Activated CD4-positive, alpha-beta memory T cell treated with anti-CD3 and anti-CD28 coated beads for 36 hours (primary cell): Measurements from ENCODE around the gene CATSPERB. TPM values are rescaled to one million over a fixed set of nuclear protein-coding genes. Genes with fewer than 3 reads are reported as not detected.
"Not testable (repeated sequence)": the region's sequence is repeated elsewhere in the genome, so short reads cannot be mapped to it uniquely, and the experiment has no call there.

ENCODE experiments used
- CTCF ChIA-PET: fragments of 350-600 bp; sonication (Branson Sonifier 250); formaldehyde crosslinking; loops from one replicate; lab custom pipeline; 2021; ENCODE audit warnings: antibody characterized with exemption, inconsistent platforms; lab: Charles Lee
- POLR2A ChIA-PET: fragments of 350-600 bp; sonication (Branson Sonifier 250); formaldehyde crosslinking; loops from one replicate; lab custom pipeline; 2021; ENCODE audit warnings: antibody characterized with exemption; lab: Charles Lee
- DNase-seq: peaks from one replicate; pipeline ENCODE4 v3.0.0-alpha.2; 2020
- H3K27ac Mint-ChIP-seq: one replicate; pipeline ENCODE4 v1.8.0; 2021; ENCODE audit warnings: mixed read lengths
- H3K27me3 Mint-ChIP-seq: one replicate; pipeline ENCODE4 v1.8.0; 2021; ENCODE audit warnings: mixed read lengths
- H3K36me3 Mint-ChIP-seq: one replicate; pipeline ENCODE4 v1.8.0; 2021; ENCODE audit warnings: mixed read lengths
- H3K4me1 Mint-ChIP-seq: one replicate; pipeline ENCODE4 v1.8.0; 2021; ENCODE audit warnings: low read depth, mixed read lengths
- H3K4me3 Mint-ChIP-seq: one replicate; pipeline ENCODE4 v1.8.0; 2021; ENCODE audit warnings: mild to moderate bottlenecking, mixed read lengths
- H3K9me3 Mint-ChIP-seq: one replicate; pipeline ENCODE4 v1.8.0; 2021; ENCODE audit warnings: mixed read lengths
- intact Hi-C: fragments of 100-400 bp; cut with micrococcal nuclease; formaldehyde crosslinking; loops from one replicate; pipeline ENCODE4 v1.15.1; 2023
- total RNA-seq, 2 experiments: library from RNA; stranded (reverse); gene quantifications; one replicate each; pipeline ENCODE4 v1.2.3, GENCODE V29; 2021

Gene CATSPERB
- total RNA-seq, 2 experiments from 2014 or later, result 0.14 to 0.65 TPM

- intact Hi-C loops, result no loop called here
- no peak for DNase-seq
- Mint-ChIP-seq H3K4me1 (peaks cover 2% of the 10 kb centered on the region), H3K27ac (no peak overlapping the region), H3K4me3 (no peak overlapping the region), H3K36me3 (peaks cover 6% of the 10 kb centered on the region), H3K9me3 (peaks cover 10% of the 10 kb centered on the region), H3K27me3 (no peaks in the 10 kb centered on the region)
- CTCF ChIA-PET, result no interaction called here
- POLR2A ChIA-PET, result no interaction called here
These were observed 39.8 kb downstream of the CATSPERB start for GRCh38 chr14:91692075-91692474.

- intact Hi-C loops, result no loop called here
- ChIA-PET POLR2A (no interaction called here), CTCF (no interaction called here)
- Mint-ChIP-seq H3K36me3 (peaks cover 6% of the 10 kb centered on the region), H3K9me3 (peaks cover 10% of the 10 kb centered on the region), H3K4me3 (no peak overlapping the region), H3K4me1 (no peaks in the 10 kb centered on the region), H3K27me3 (no peaks in the 10 kb centered on the region), H3K27ac (no peak overlapping the region)
- DNase-seq, result no peak
These were observed 42.3 kb downstream of the CATSPERB start for GRCh38 chr14:91689608-91690007.

GRCh38 chr14:91687436-91687835 lies 44.5 kb downstream of the CATSPERB start:
- DNase-seq, H3K27ac Mint-ChIP-seq, H3K9me3 Mint-ChIP-seq, H3K4me3 Mint-ChIP-seq, POLR2A ChIA-PET, H3K27me3 Mint-ChIP-seq, H3K36me3 Mint-ChIP-seq, H3K4me1 Mint-ChIP-seq, CTCF ChIA-PET, intact Hi-C loops: not testable (repeated sequence)

GRCh38 chr14:91685600-91685999 lies 46.3 kb downstream of the CATSPERB start:
- intact Hi-C loops, result no loop called here
- no peak overlapping the region for H3K4me3 Mint-ChIP-seq
- no peak for DNase-seq
- peaks cover 2% of the 10 kb centered on the region for H3K36me3 Mint-ChIP-seq
- H3K9me3 Mint-ChIP-seq, result peaks cover 5% of the 10 kb centered on the region
- H3K27me3 Mint-ChIP-seq, result no peaks in the 10 kb centered on the region
- H3K4me1 Mint-ChIP-seq, result peaks cover 17% of the 10 kb centered on the region
- H3K27ac Mint-ChIP-seq, result no peak overlapping the region
- ChIA-PET POLR2A (no interaction called here), CTCF (no interaction called here)

GRCh38 chr14:91681893-91682563 lies 49.9 kb downstream of the CATSPERB start:
- Mint-ChIP-seq H3K4me1 (peaks cover 17% of the 10 kb centered on the region), H3K27me3 (no peaks in the 10 kb centered on the region), H3K4me3 (no peak overlapping the region), H3K27ac (no peak overlapping the region), H3K36me3 (peaks cover 7% of the 10 kb centered on the region), H3K9me3 (peaks cover 16% of the 10 kb centered on the region)
- intact Hi-C loops, result loop anchor here (2.0 kb wide), 1 partner anchor 49 kb away; no protein-coding TSS in a partner anchor
- ChIA-PET POLR2A (no interaction called here), CTCF (no interaction called here)
- DNase-seq, result peak; percentile 44

- ChIA-PET POLR2A (no interaction called here), CTCF (no interaction called here)
- Mint-ChIP-seq H3K27me3 (no peaks in the 10 kb centered on the region), H3K9me3 (peaks cover 17% of the 10 kb centered on the region), H3K4me3 (no peak overlapping the region), H3K27ac (no peak overlapping the region), H3K36me3 (peaks cover 12% of the 10 kb centered on the region), H3K4me1 (peaks cover 17% of the 10 kb centered on the region)
- no peak for DNase-seq
- intact Hi-C loops, result no loop called here
These were observed 50.8 kb downstream of the CATSPERB start for GRCh38 chr14:91681118-91681517.

- intact Hi-C loops, result no loop called here
- POLR2A ChIA-PET, result no interaction called here
- peaks cover 12% of the 10 kb centered on the region for H3K36me3 Mint-ChIP-seq
- H3K27me3 Mint-ChIP-seq, result no peaks in the 10 kb centered on the region
- H3K4me1 Mint-ChIP-seq, result peaks cover 17% of the 10 kb centered on the region
- CTCF ChIA-PET, result no interaction called here
- DNase-seq, result no peak
- H3K4me3 Mint-ChIP-seq, result no peak overlapping the region
- no peak overlapping the region for H3K27ac Mint-ChIP-seq
- peaks cover 17% of the 10 kb centered on the region for H3K9me3 Mint-ChIP-seq
These were observed 52.6 kb downstream of the CATSPERB start for GRCh38 chr14:91679273-91679672.

- H3K27ac Mint-ChIP-seq, CTCF ChIA-PET, DNase-seq, POLR2A ChIA-PET, H3K27me3 Mint-ChIP-seq, H3K4me3 Mint-ChIP-seq, intact Hi-C loops: not testable (repeated sequence)
- Mint-ChIP-seq H3K9me3 (peaks cover 17% of the 10 kb centered on the region), H3K36me3 (peaks cover 12% of the 10 kb centered on the region), H3K4me1 (peaks cover 17% of the 10 kb centered on the region)
These were observed 54.2 kb downstream of the CATSPERB start for GRCh38 chr14:91677687-91678086.

- Mint-ChIP-seq H3K27me3 (no peaks in the 10 kb centered on the region), H3K9me3 (peaks cover 15% of the 10 kb centered on the region), H3K4me3 (no peak overlapping the region), H3K4me1 (no peaks in the 10 kb centered on the region), H3K27ac (no peak overlapping the region), H3K36me3 (peaks cover 12% of the 10 kb centered on the region)
- ChIA-PET CTCF (no interaction called here), POLR2A (no interaction called here)
- no peak for DNase-seq
- intact Hi-C loops, result no loop called here
These were observed 57.0 kb downstream of the CATSPERB start for GRCh38 chr14:91674911-91675310.

- Mint-ChIP-seq H3K4me3 (no peak overlapping the region), H3K36me3 (peaks cover 10% of the 10 kb centered on the region), H3K9me3 (peaks cover 4% of the 10 kb centered on the region), H3K4me1 (no peaks in the 10 kb centered on the region), H3K27ac (no peak overlapping the region), H3K27me3 (no peaks in the 10 kb centered on the region)
- intact Hi-C loops, result no loop called here
- no peak for DNase-seq
- ChIA-PET POLR2A (no interaction called here), CTCF (interaction anchor here (0.9 to 1.3 kb wide), 2 partner anchors 20 to 242 kb away, joined by 3 to 4 read pairs; no protein-coding TSS in a partner anchor)
These were observed 62.0 kb downstream of the CATSPERB start for GRCh38 chr14:91669867-91670266.

- H3K9me3 Mint-ChIP-seq, intact Hi-C loops, H3K27me3 Mint-ChIP-seq, H3K4me3 Mint-ChIP-seq, CTCF ChIA-PET, H3K4me1 Mint-ChIP-seq, H3K27ac Mint-ChIP-seq, H3K36me3 Mint-ChIP-seq, POLR2A ChIA-PET, DNase-seq: not testable (repeated sequence)
These were observed 64.8 kb downstream of the CATSPERB start for GRCh38 chr14:91667101-91667500.

- Mint-ChIP-seq H3K4me3 (no peak overlapping the region), H3K9me3 (no peaks in the 10 kb centered on the region), H3K36me3 (no peaks in the 10 kb centered on the region), H3K4me1 (no peaks in the 10 kb centered on the region), H3K27ac (no peak overlapping the region), H3K27me3 (no peaks in the 10 kb centered on the region)
- intact Hi-C loops, result no loop called here
- ChIA-PET POLR2A (no interaction called here), CTCF (no interaction called here)
- no peak for DNase-seq
These were observed 71.1 kb downstream of the CATSPERB start for GRCh38 chr14:91660790-91661189.

- H3K4me3 Mint-ChIP-seq, result no peak overlapping the region
- CTCF ChIA-PET, result interaction anchor here (0.6 to 0.9 kb wide), 2 partner anchors 21 to 59 kb away, joined by 3 read pairs; no protein-coding TSS in a partner anchor
- no peaks in the 10 kb centered on the region for H3K9me3 Mint-ChIP-seq
- no peak for DNase-seq
- no peaks in the 10 kb centered on the region for H3K4me1 Mint-ChIP-seq
- no peak overlapping the region for H3K27ac Mint-ChIP-seq
- intact Hi-C loops, result loop anchor here (5.0 kb wide), 2 partner anchors 242 to 257 kb away; no protein-coding TSS in a partner anchor
- POLR2A ChIA-PET, result no interaction called here
- no peaks in the 10 kb centered on the region for H3K36me3 Mint-ChIP-seq
- no peaks in the 10 kb centered on the region for H3K27me3 Mint-ChIP-seq
These were observed 77.0 kb downstream of the CATSPERB start for GRCh38 chr14:91654836-91655235.
